Skeletal muscle tissue (tissue), 4 donors: ENCODE measurements around the gene FPGS. TPM values are rescaled to one million over a fixed set of nuclear protein-coding genes. Genes with fewer than 3 reads are reported as not detected.

Experiments
- H3K27ac ChIP-seq: one replicate; pipeline ENCODE4 v1.7.0; 2013; ENCODE audit warnings: mild to moderate bottlenecking, low read depth, low read length, inconsistent platforms
- H3K27me3 ChIP-seq, 3 donors: one replicate each; pipeline ENCODE4 v1.7.0; 2013; ENCODE audit warnings: low read length in 3 of 3; ENCODE audit not compliant: control insufficient read depth in 3 of 3, insufficient read depth in 3 of 3
- H3K36me3 ChIP-seq, 3 donors: one replicate each; pipeline ENCODE4 v1.7.0; 2013; ENCODE audit warnings: low read length in 3 of 3; ENCODE audit not compliant: control insufficient read depth in 3 of 3, insufficient read depth in 3 of 3
- H3K4me1 ChIP-seq, 3 donors: one replicate each; pipeline ENCODE4 v1.7.0; 2013; ENCODE audit warnings: low read length in 3 of 3, mild to moderate bottlenecking in 3 of 3; ENCODE audit not compliant: control insufficient read depth in 3 of 3, insufficient read depth in 3 of 3
- H3K4me3 ChIP-seq, 3 donors: one replicate each; pipeline ENCODE4 v1.7.0; 2013; ENCODE audit warnings: low read length in 3 of 3
- H3K9ac ChIP-seq, 3 donors: one replicate each; pipeline ENCODE4 v1.7.0; 2013; ENCODE audit warnings: low read length in 3 of 3, mild to moderate bottlenecking in 3 of 3, moderate library complexity in 2 of 3, low read depth in 1 of 3
- H3K9me3 ChIP-seq, 3 donors: one replicate each; pipeline ENCODE4 v1.7.0; 2013; ENCODE audit warnings: low read length in 3 of 3; ENCODE audit not compliant: control insufficient read depth in 3 of 3
- total RNA-seq: library from RNA; depleted of rRNA; stranded (reverse); fragments of >200 nt; gene quantifications from one replicate; pipeline ENCODE4 v1.2.3, GENCODE V29; 2014
- donor health status: Osteomylitis.

Gene FPGS
- total RNA-seq, 1 donor from 2014 or later = 41.2 TPM

DNA sequence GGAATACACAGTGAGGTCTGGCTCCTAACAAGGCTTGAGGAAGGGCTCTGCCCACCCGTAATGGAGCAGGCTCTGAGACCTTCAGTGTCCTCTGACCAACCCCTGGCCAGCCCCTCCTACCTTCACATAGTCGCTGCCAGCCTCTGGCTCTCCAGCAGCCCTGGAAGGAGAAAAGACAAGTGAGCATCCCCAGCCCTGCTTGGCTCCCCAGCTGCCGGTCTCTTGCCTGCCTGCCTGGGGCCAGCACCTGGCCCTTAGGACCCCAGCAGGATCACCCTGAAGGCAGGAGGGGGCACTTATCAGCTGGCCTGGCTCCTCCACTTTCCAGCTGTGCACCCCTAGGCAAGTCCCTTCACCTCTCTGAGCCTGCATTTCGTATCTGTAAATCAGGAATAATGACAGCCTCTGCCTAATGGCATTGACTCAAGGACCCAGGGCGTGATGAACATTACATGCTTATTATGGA is 41.2 kb upstream of the FPGS start:
- Histone ChIP-seq H3K27ac (peak overlapping the region; percentile 72), H3K9ac (peak overlapping the region in 1 of 3 donors; percentile 33), H3K4me1 (peaks cover 20 to 32% (median 27%) of the 10 kb centered on the region in 3 donors)

DNA sequence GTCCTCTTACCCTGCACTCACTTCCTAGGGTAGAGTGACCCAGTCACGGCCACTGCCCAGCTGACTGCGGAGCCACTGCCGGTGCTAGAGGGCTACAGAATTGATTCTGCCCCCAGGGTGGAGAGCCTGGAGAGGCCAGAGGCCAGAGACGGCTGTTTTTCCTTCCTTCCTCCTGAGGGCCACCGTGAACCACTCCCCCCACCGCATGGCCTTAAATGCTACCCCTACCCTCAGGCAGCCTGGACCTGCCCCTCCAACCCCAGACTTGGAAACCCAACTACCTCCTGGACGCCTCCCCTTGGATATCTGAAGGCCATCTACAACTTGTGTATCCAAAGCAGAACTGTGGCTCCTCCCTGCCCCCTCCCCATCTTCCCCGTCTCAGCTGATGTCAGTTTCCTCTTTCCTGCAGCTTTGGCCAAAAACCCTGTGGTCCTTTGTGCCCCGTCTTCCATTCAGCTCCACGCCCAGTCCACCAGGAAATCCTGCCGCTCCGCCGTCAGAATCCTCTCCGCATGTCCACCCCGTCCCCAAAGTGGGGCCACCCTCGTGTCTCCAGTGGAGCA is 40.5 kb upstream of the FPGS start:
- Histone ChIP-seq H3K36me3 (no peaks in the 10 kb centered on the region), H3K9me3 (no peaks in the 10 kb centered on the region), H3K27me3 (peaks cover 5 to 7% (median 6%) of the 10 kb centered on the region in 3 donors), H3K4me1 (peaks cover 26 to 37% (median 32%) of the 10 kb centered on the region in 3 donors), H3K9ac (peak overlapping the region; percentile 10 to 40 (median 23)), H3K27ac (peak overlapping the region; percentile 72), H3K4me3 (peak overlapping the region in 1 of 3 donors; percentile 22)

More for the DNA sequence above, 41.2 kb upstream of the FPGS start:
- Histone ChIP-seq H3K9me3 (no peaks in the 10 kb centered on the region), H3K4me3 (peak overlapping the region in 2 of 3 donors; percentile 31 to 49), H3K27me3 (peaks cover 5 to 7% (median 6%) of the 10 kb centered on the region in 3 donors), H3K36me3 (no peaks in the 10 kb centered on the region)

GRCh38 chr9:127763918-127764384 is 38.7 kb upstream of the FPGS start:
- peaks cover 0 to 7% (median 5%) of the 10 kb centered on the region in 3 donors for H3K27me3 ChIP-seq
- no peaks in the 10 kb centered on the region for H3K9me3 ChIP-seq
- no peaks in the 10 kb centered on the region for H3K36me3 ChIP-seq
- H3K27ac ChIP-seq = peak overlapping the region; percentile 72
- no peak overlapping the region for H3K9ac ChIP-seq
- no peak overlapping the region for H3K4me3 ChIP-seq
- peaks cover 37 to 49% (median 44%) of the 10 kb centered on the region in 3 donors for H3K4me1 ChIP-seq

DNA sequence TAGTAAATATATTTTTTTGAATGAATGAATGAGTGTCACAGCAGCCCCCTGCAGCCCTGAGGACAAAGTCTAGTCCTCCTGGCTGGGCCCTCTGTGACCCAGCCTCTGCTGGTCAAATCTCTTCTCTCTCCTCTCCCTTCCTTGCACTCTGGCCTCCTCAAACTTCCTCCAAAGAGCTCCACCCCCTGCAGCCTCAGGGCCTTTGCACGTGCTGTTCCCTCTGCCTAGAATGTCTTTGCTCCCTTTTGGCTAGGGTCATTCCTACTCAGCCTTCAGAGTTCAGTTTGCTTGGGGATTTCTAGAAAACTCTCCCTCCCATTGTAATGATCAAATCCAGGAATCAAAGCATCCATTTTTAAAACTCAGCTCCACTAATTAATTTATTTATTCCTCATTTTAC is 37.3 kb upstream of the FPGS start:
- Histone ChIP-seq H3K36me3 (no peaks in the 10 kb centered on the region), H3K9me3 (no peaks in the 10 kb centered on the region), H3K27ac (no peak overlapping the region), H3K4me1 (peaks cover 45 to 56% (median 53%) of the 10 kb centered on the region in 3 donors), H3K4me3 (no peak overlapping the region), H3K9ac (no peak overlapping the region), H3K27me3 (peaks cover 0 to 7% (median 5%) of the 10 kb centered on the region in 3 donors)

DNA sequence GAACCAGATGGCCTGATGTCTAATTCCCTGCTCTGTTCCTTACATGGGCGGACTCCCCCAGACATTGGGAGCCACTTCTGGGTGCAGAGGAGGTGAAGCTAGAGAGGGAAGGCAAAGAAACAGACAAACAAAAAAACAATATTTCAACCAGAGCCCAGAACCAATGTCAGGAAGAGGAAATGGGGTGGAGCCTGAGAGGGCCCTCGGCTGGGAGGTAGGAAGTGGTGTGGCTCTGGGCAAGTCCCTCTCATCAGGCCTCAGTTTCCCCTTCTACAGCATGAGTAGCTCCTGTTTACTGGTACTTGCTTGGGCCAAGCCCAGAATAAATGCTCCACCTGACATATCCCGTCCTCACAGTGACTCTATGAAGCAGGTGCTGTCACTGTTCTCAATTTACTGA is 35.3 kb upstream of the FPGS start:
- peak overlapping the region; percentile 75 for H3K27ac ChIP-seq
- peaks cover 0 to 5% (median 5%) of the 10 kb centered on the region in 3 donors for H3K27me3 ChIP-seq
- H3K4me3 ChIP-seq = no peak overlapping the region
- H3K36me3 ChIP-seq = no peaks in the 10 kb centered on the region
- H3K9me3 ChIP-seq = no peaks in the 10 kb centered on the region
- H3K9ac ChIP-seq = peak overlapping the region in 2 of 3 donors; percentile 19 to 22
- H3K4me1 ChIP-seq = peaks cover 47 to 58% (median 51%) of the 10 kb centered on the region in 3 donors

GRCh38 chr9:127767909-127768331 is 34.8 kb upstream of the FPGS start:
- Histone ChIP-seq H3K36me3 (no peaks in the 10 kb centered on the region), H3K9me3 (no peaks in the 10 kb centered on the region), H3K27ac (peak overlapping the region; percentile 75), H3K4me3 (peak overlapping the region; percentile 20 to 49 (median 38)), H3K27me3 (peaks cover 0 to 5% (median 3%) of the 10 kb centered on the region in 3 donors), H3K9ac (peak overlapping the region; percentile 14 to 45 (median 22)), H3K4me1 (peaks cover 42 to 53% (median 46%) of the 10 kb centered on the region in 3 donors)

- H3K4me1 ChIP-seq = peaks cover 41 to 49% (median 46%) of the 10 kb centered on the region in 3 donors
- peak overlapping the region; percentile 75 for H3K27ac ChIP-seq
- peak overlapping the region in 1 of 3 donors; percentile 14 for H3K9ac ChIP-seq
- no peaks in the 10 kb centered on the region for H3K36me3 ChIP-seq
- H3K27me3 ChIP-seq = peaks cover 0 to 5% (median 2%) of the 10 kb centered on the region in 3 donors
- peak overlapping the region in 2 of 3 donors; percentile 20 to 38 for H3K4me3 ChIP-seq
- H3K9me3 ChIP-seq = no peaks in the 10 kb centered on the region
These were observed 34.0 kb upstream of the FPGS start for GRCh38 chr9:127768698-127769097.

GRCh38 chr9:127769101-127769500 is 33.6 kb upstream of the FPGS start:
- no peaks in the 10 kb centered on the region for H3K36me3 ChIP-seq
- H3K9me3 ChIP-seq = no peaks in the 10 kb centered on the region
- no peak overlapping the region for H3K9ac ChIP-seq
- H3K27me3 ChIP-seq = peaks cover 0 to 5% (median 0%) of the 10 kb centered on the region in 3 donors
- H3K4me1 ChIP-seq = peaks cover 40 to 46% (median 45%) of the 10 kb centered on the region in 3 donors
- peak overlapping the region in 1 of 3 donors; percentile 24 for H3K4me3 ChIP-seq
- peak overlapping the region; percentile 75 for H3K27ac ChIP-seq

- Histone ChIP-seq H3K4me1 (peaks cover 38 to 42% (median 40%) of the 10 kb centered on the region in 3 donors), H3K9ac (peak overlapping the region; percentile 55 to 74 (median 70)), H3K9me3 (no peaks in the 10 kb centered on the region), H3K36me3 (no peaks in the 10 kb centered on the region), H3K27ac (peak overlapping the region; percentile 69), H3K27me3 (no peaks in the 10 kb centered on the region), H3K4me3 (peak overlapping the region; percentile 69 to 77 (median 74))
These were observed 32.6 kb upstream of the FPGS start for GRCh38 chr9:127769929-127770582.

GRCh38 chr9:127770583-127770904 is 32.1 kb upstream of the FPGS start:
- Histone ChIP-seq H3K36me3 (no peaks in the 10 kb centered on the region), H3K27ac (peak overlapping the region; percentile 69), H3K9me3 (no peaks in the 10 kb centered on the region), H3K4me1 (peaks cover 38 to 39% (median 38%) of the 10 kb centered on the region in 3 donors), H3K27me3 (no peaks in the 10 kb centered on the region), H3K4me3 (peak overlapping the region; percentile 69 to 77 (median 74)), H3K9ac (peak overlapping the region; percentile 55 to 74 (median 70))
